HEK293 (cell line): ENCODE results near the gene MRPL17.

Experiments
- BCL11A ChIP-seq: fragments of 450-650 bp; formaldehyde crosslinking; IDR thresholded peaks from 2 replicates; pipeline ENCODE4 v1.5.1; 2016; ENCODE audit warnings: low read depth, missing biosample characterization, missing genetic modification characterization
- CTCF ChIP-seq: fragments of 450-650 bp; formaldehyde crosslinking; IDR thresholded peaks from 2 replicates; pipeline ENCODE4 v1.5.1; 2016; ENCODE audit warnings: missing biosample characterization, missing genetic modification characterization
- GLI4 ChIP-seq: fragments of 450-650 bp; formaldehyde crosslinking; IDR thresholded peaks from 2 replicates; pipeline ENCODE4 v1.5.1; 2016; ENCODE audit warnings: missing biosample characterization, missing genetic modification characterization
- KLF1 ChIP-seq: fragments of 450-650 bp; formaldehyde crosslinking; IDR thresholded peaks from 2 replicates; pipeline ENCODE4 v1.5.1; 2016; ENCODE audit warnings: missing biosample characterization, missing genetic modification characterization
- TSHZ1 ChIP-seq: fragments of 450-650 bp; formaldehyde crosslinking; IDR thresholded peaks from 2 replicates; pipeline ENCODE4 v1.5.1; 2016; ENCODE audit warnings: missing biosample characterization, missing genetic modification characterization, borderline replicate concordance
- YY1 ChIP-seq: fragments of 450-650 bp; formaldehyde crosslinking; IDR thresholded peaks from 2 replicates; pipeline ENCODE4 v1.5.1; 2018; ENCODE audit warnings: missing biosample characterization, missing genetic modification characterization
- ZNF549 ChIP-seq: fragments of 450-650 bp; IDR thresholded peaks from 2 replicates; pipeline ENCODE4 v1.5.1; 2018; ENCODE audit warnings: missing biosample characterization, missing genetic modification characterization, mild to moderate bottlenecking, inconsistent platforms, moderate library complexity
- ZNF776 ChIP-seq: fragments of 450-650 bp; formaldehyde crosslinking; IDR thresholded peaks from 2 replicates; pipeline ENCODE4 v1.5.0; 2017; ENCODE audit warnings: missing biosample characterization, missing genetic modification characterization, borderline replicate concordance
- TF ChIP-seq, protein P1 (sequence below): fragments of 450-650 bp; formaldehyde crosslinking; IDR thresholded peaks from 2 replicates; pipeline ENCODE4 v1.5.1; 2016; ENCODE audit warnings: missing biosample characterization, missing genetic modification characterization, low read depth

DNA sequence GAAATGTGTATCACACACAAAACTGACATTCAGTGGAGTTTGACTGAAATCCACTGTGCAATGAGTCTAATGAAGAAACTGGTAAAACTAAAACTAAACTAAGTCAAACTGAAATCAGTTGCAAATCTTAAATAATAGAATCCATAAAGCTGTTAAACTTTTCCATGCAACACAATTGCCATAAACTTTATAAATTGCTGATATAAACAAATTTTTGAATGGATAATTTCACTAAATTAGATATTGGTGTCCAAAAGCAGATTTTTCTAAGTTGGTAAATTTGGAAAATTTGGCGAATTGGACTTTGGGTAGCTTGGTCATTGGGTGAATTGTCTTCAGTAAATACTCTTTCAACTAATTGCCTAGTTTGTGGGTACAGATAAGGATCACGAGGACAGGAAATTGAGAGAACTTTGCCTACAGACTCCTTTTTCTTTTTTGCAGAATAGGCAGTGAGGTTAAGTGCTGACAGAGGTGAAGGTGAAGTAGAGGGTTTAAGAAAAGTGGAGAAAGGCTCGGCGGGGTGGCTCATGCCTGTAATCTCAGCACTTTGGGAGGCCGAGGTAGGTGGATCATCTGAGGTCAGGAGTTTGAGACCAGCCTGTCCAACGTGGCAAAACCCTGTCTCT is 12.8 kb downstream of the MRPL17 start:
- TF ChIP-seq CTCF (tag by site-specific recombination) = no peak
- TF ChIP-seq TSHZ1 (tag by site-specific recombination) = no peak
- no peak for TF ChIP-seq BCL11A
- no peak for TF ChIP-seq GLI4 (tag by site-specific recombination)
- no peak for TF ChIP-seq YY1 (tag by site-specific recombination)
- no peak for TF ChIP-seq ZNF549 (tag by site-specific recombination)
- TF ChIP-seq, protein P1, sequence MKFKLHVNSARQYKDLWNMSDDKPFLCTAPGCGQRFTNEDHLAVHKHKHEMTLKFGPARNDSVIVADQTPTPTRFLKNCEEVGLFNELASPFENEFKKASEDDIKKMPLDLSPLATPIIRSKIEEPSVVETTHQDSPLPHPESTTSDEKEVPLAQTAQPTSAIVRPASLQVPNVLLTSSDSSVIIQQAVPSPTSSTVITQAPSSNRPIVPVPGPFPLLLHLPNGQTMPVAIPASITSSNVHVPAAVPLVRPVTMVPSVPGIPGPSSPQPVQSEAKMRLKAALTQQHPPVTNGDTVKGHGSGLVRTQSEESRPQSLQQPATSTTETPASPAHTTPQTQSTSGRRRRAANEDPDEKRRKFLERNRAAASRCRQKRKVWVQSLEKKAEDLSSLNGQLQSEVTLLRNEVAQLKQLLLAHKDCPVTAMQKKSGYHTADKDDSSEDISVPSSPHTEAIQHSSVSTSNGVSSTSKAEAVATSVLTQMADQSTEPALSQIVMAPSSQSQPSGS = no peak
- no peak for TF ChIP-seq KLF1 (tag by site-specific recombination)
- TF ChIP-seq ZNF776 (tag by site-specific recombination) = no peak
